Tibial nerve (tissue), 4 donors: ENCODE measurements around the gene EXOG. TPM values are rescaled to one million over a fixed set of nuclear protein-coding genes. Genes with fewer than 3 reads are reported as not detected.

Source experiments
- DNase-seq, 2 donors: peaks; one replicate each; pipeline ENCODE4 v3.0.0-alpha.2; 2019; ENCODE audit warnings: low spot score in 2 of 2
- H3K27ac ChIP-seq, 4 donors: fragments of 200-600 bp; sonication (generic) in 3 of 4; one replicate each; pipeline ENCODE4 v1.5.1; 2017 to 2019; ENCODE audit warnings: mild to moderate bottlenecking in 1 of 4
- H3K27me3 ChIP-seq, 2 donors: fragments of 200-600 bp; sonication (generic) in 1 of 2; one replicate each; pipeline versions ENCODE4 v1.5.1 to v1.6.0; 2017 to 2019
- H3K36me3 ChIP-seq, 3 donors: fragments of 200-600 bp; sonication (generic); one replicate each; pipeline ENCODE4 v1.5.1; 2018 to 2019
- H3K4me1 ChIP-seq, 4 donors: fragments of 200-600 bp; sonication (generic) in 3 of 4; one replicate each; pipeline ENCODE4 v1.5.1; 2017 to 2019
- H3K4me3 ChIP-seq, 4 donors: fragments of 200-600 bp; sonication (generic) in 3 of 4; one replicate each; pipeline ENCODE4 v1.5.1; 2017 to 2019; ENCODE audit warnings: mild to moderate bottlenecking in 1 of 4, moderate library complexity in 1 of 4
- H3K9me3 ChIP-seq, 4 donors: fragments of 200-600 bp; sonication (generic) in 3 of 4; one replicate each; pipeline ENCODE4 v1.5.1; 2017 to 2019
- CTCF ChIP-seq, 5 experiments: fragments of 200-600 bp in 3 of 5; fragments of 450-650 bp in 2 of 5; sonication (generic) in 3 of 5; IDR thresholded peaks; one replicate each; pipeline ENCODE4 v1.5.1; 2016 to 2019; ENCODE audit warnings: antibody characterized with exemption in 5 of 5, mild to moderate bottlenecking in 3 of 5, moderate library complexity in 2 of 5
- EP300 ChIP-seq, 2 donors: sonication (generic); formaldehyde crosslinking; IDR thresholded peaks; one replicate each; pipeline ENCODE4 v1.6.1; 2017; ENCODE audit warnings: antibody characterized with exemption in 2 of 2, mild to moderate bottlenecking in 1 of 2
- POLR2A ChIP-seq, 2 donors: fragments of 450-650 bp; IDR thresholded peaks; one replicate each; pipeline ENCODE4 v1.6.1; 2017; ENCODE audit warnings: antibody characterized with exemption in 2 of 2, mild to moderate bottlenecking in 2 of 2, moderate library complexity in 2 of 2
- WGBS, 2 donors: methylation state at CpG; one replicate each; pipeline ENCODE4 v1.1.5; 2018; 5-methylcytosine and 5-hydroxymethylcytosine counted together
- total RNA-seq, 4 donors: library from RNA; depleted of rRNA; stranded (reverse); fragments of >200 nt; gene quantifications; one replicate each; pipeline ENCODE4 v1.1.0, GENCODE V29; 2016

Gene EXOG
- total RNA-seq, 4 donors from 2014 or later: 9.9 to 21.9 (median 20.9) TPM

GRCh38 chr3:38545983-38546382 lies 49.8 kb downstream of the EXOG start:
- Histone ChIP-seq H3K9me3 (peaks cover 0 to 1% (median 0%) of the 10 kb centered on the region in 4 donors), H3K36me3 (peaks cover 0 to 21% (median 0%) of the 10 kb centered on the region in 3 donors), H3K27me3 (no peaks in the 10 kb centered on the region), H3K27ac (no peak overlapping the region), H3K4me1 (no peaks in the 10 kb centered on the region), H3K4me3 (no peak overlapping the region)
- TF ChIP-seq CTCF (IDR thresholded peaks at IDR 0.05) (no peak), POLR2A (IDR thresholded peaks at IDR 0.05) (no peak), EP300 (IDR thresholded peaks at IDR 0.05) (no peak)
- DNase-seq: no peak
- WGBS, 2 donors: 88 to 91% methylated on average over 4 of the region's 4 CpGs

GRCh38 chr3:38548154-38548931 lies 52.2 kb downstream of the EXOG start:
- no peak for TF ChIP-seq POLR2A (IDR thresholded peaks at IDR 0.05)
- TF ChIP-seq EP300 (IDR thresholded peaks at IDR 0.05): no peak
- TF ChIP-seq CTCF (IDR thresholded peaks at IDR 0.05): no peak
- peaks cover 0 to 43% (median 0%) of the 10 kb centered on the region in 3 donors for H3K36me3 ChIP-seq
- no peaks in the 10 kb centered on the region for H3K27me3 ChIP-seq
- no peak overlapping the region for H3K4me3 ChIP-seq
- WGBS, 2 donors: 71 to 72% methylated on average over 17 of the region's 17 CpGs
- no peak overlapping the region for H3K27ac ChIP-seq
- H3K4me1 ChIP-seq: no peaks in the 10 kb centered on the region
- H3K9me3 ChIP-seq: peaks cover 0 to 4% (median 0%) of the 10 kb centered on the region in 4 donors
- DNase-seq: no peak

- H3K9me3 ChIP-seq: peaks cover 0 to 7% (median 0%) of the 10 kb centered on the region in 4 donors
- H3K27me3 ChIP-seq: no peaks in the 10 kb centered on the region
- peaks cover 0 to 50% (median 0%) of the 10 kb centered on the region in 3 donors for H3K36me3 ChIP-seq
- H3K27ac ChIP-seq: no peak overlapping the region
- TF ChIP-seq EP300 (IDR thresholded peaks at IDR 0.05) (no peak), CTCF (IDR thresholded peaks at IDR 0.05) (no peak), POLR2A (IDR thresholded peaks at IDR 0.05) (no peak)
- 70 to 100% methylated on average over 4 to 9 of the region's 9 CpGs for WGBS, 2 donors
- no peak for DNase-seq
- H3K4me1 ChIP-seq: no peaks in the 10 kb centered on the region
- no peak overlapping the region for H3K4me3 ChIP-seq
Observed at GRCh38 chr3:38549082-38549481, 52.9 kb downstream of the EXOG start.

GRCh38 chr3:38549486-38549885 lies 53.3 kb downstream of the EXOG start:
- no peak for DNase-seq
- no peaks in the 10 kb centered on the region for H3K4me1 ChIP-seq
- TF ChIP-seq POLR2A (IDR thresholded peaks at IDR 0.05) (no peak), EP300 (IDR thresholded peaks at IDR 0.05) (no peak), CTCF (IDR thresholded peaks at IDR 0.05) (no peak)
- H3K9me3 ChIP-seq: peaks cover 0 to 11% (median 0%) of the 10 kb centered on the region in 4 donors
- no peak overlapping the region for H3K4me3 ChIP-seq
- 85% methylated on average over 7 of the region's 7 CpGs for WGBS, 2 donors
- peaks cover 0 to 54% (median 0%) of the 10 kb centered on the region in 3 donors for H3K36me3 ChIP-seq
- no peaks in the 10 kb centered on the region for H3K27me3 ChIP-seq
- H3K27ac ChIP-seq: no peak overlapping the region
